Panc1 (cell line): ENCODE measurements around the gene CHIC2.

Experiments
- CTCF ChIP-seq: fragments of 450-650 bp; IDR thresholded peaks from 2 replicates; pipeline ENCODE4 v1.5.1; 2017; ENCODE audit warnings: mild to moderate bottlenecking
- POLR2AphosphoS5 ChIP-seq: IDR thresholded peaks from 2 replicates; pipeline ENCODE4 v1.6.1; 2012; ENCODE audit warnings: mild to moderate bottlenecking, low read depth, low read length, moderate library complexity
- REST ChIP-seq, 2 experiments: IDR thresholded peaks; 2 replicates each; pipeline ENCODE4 v1.6.1; 2011 to 2012; ENCODE audit warnings: low read depth in 2 of 2, control low read depth in 1 of 2, low read length in 1 of 2, mild to moderate bottlenecking in 1 of 2, moderate library complexity in 1 of 2; ENCODE audit not compliant: insufficient read depth in 1 of 2
- TCF7L2 ChIP-seq: IDR thresholded peaks from 2 replicates; pipeline ENCODE4 v1.6.1; 2011; ENCODE audit warnings: mild to moderate bottlenecking, low read depth, low read length, inconsistent platforms

GRCh38 chr4:54100595-54101189 lies 36.3 kb upstream of the CHIC2 start:
- TF ChIP-seq CTCF (no peak), POLR2AphosphoS5 (no peak), REST (IDR thresholded peaks at IDR 0.05; ENCODE audit: insufficient read depth in 1 of 2, low read depth in 2 of 2, low read length in 1 of 2) (no peak), TCF7L2 (no peak)
